HUES48 (cell line): ENCODE results near the gene IFNAR2.
"Not testable (repeated sequence)": the region's sequence is repeated elsewhere in the genome, so short reads cannot be mapped to it uniquely, and the experiment has no call there.

Experiments
- H3K27ac ChIP-seq: one replicate; pipeline ENCODE4 v1.7.0; 2013; ENCODE audit warnings: low read depth, low read length, inconsistent platforms
- H3K27me3 ChIP-seq: 2 replicates; pipeline ENCODE4 v1.6.1; 2013; ENCODE audit warnings: mild to moderate bottlenecking, low read length; ENCODE audit not compliant: control insufficient read depth, insufficient read depth
- H3K36me3 ChIP-seq: 2 replicates; pipeline ENCODE4 v1.6.1; 2013; ENCODE audit warnings: low read length; ENCODE audit not compliant: control insufficient read depth, insufficient read depth
- H3K4me1 ChIP-seq: 2 replicates; pipeline ENCODE4 v1.6.1; 2013; ENCODE audit warnings: mild to moderate bottlenecking, low read length; ENCODE audit not compliant: control insufficient read depth, insufficient read depth
- H3K4me3 ChIP-seq: 2 replicates; pipeline ENCODE4 v1.5.1; 2013; ENCODE audit warnings: mild to moderate bottlenecking, low read depth, low read length
- H3K9ac ChIP-seq: 2 replicates; pipeline ENCODE4 v1.6.1; 2013; ENCODE audit warnings: mild to moderate bottlenecking, low read depth, low read length, moderate library complexity
- H3K9me3 ChIP-seq: 2 replicates; pipeline ENCODE4 v1.6.1; 2013; ENCODE audit warnings: low read length; ENCODE audit not compliant: control insufficient read depth, insufficient read depth

The IFNAR2 gene

DNA sequence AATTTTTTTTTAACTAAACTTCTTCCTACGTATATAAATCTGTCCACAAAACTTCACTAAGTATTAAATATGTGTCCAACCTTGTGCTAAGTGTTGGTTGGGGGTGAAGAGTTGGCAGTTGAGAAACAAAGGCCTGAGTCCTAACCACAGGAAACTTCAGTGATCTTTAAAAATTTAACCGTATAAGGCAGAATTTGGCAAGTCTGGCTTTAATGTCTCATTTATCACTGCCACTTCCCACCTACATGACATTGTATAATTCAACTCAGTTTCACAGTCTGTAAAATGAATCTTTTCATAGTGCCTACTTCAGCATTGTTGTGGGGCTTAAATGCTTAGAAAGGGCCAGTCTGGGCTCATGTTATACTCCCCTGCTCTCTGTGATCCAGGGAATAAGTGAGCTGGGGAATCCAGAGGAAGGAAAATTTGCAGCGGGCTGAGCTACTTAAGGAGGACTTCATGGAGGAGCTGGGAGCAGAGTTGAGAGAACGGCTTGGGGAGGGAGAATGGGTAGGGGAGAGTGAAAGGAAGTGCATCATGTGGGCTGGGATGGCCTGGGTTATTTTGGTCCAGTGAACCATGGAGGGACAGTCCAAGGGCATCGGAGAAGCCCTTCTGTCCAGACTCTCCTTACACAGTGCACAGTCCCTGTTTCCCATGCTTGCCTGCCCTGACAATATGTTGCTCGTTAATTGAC is 14.5 kb downstream of the IFNAR2 start:
- peaks cover 10% of the 10 kb centered on the region for H3K9me3 ChIP-seq
- H3K4me3 ChIP-seq = no peak overlapping the region
- H3K27me3 ChIP-seq = no peaks in the 10 kb centered on the region
- H3K9ac ChIP-seq = no peak overlapping the region
- H3K27ac ChIP-seq = no peak overlapping the region
- peaks cover 37% of the 10 kb centered on the region for H3K36me3 ChIP-seq
- H3K4me1 ChIP-seq = no peaks in the 10 kb centered on the region

DNA sequence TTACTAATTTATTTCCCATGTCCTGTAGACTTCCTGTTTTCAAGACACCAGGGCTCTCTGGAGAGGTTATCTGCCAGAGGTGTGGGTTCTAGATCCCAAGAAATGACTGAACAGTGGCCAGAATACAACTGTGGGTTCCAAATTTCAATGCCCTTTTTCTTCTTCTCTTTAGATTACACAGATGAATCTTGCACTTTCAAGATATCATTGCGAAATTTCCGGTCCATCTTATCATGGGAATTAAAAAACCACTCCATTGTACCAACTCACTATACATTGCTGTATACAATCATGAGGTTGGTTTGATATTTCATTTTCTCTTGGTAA is 15.0 kb downstream of the IFNAR2 start:
- Histone ChIP-seq H3K4me3 (no peak overlapping the region), H3K9me3 (peaks cover 7% of the 10 kb centered on the region), H3K27ac (no peak overlapping the region), H3K4me1 (no peaks in the 10 kb centered on the region), H3K27me3 (no peaks in the 10 kb centered on the region), H3K9ac (no peak overlapping the region), H3K36me3 (peaks cover 42% of the 10 kb centered on the region)

DNA sequence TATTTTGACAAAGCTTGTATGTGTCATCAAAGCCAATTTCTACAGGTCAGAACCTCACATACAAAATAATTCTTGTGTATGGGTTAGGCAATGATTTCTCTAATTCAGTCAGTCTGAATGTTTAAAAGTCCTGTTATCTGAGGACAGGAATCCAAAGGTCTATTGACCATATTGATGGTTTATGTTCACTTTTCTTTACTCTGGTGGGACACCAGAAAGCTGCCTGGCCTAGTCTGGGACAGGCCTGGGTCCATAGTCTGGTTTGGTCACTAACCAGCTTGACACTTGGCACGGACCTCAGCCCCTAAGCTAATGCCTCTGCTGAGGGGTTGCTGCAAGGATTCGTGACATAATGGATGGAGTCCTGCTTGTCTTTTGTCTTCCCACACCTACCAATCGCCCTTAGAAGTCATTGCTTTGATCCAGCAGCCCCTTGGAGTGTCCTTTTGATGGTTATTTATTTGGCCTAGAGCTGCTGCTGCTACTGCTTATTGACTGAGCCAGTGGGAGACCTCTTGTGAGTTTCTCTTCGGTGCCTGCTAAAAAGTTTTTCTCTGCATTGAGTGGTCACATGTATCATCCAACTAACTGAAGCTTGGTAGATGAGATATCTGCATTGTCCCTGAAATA is 15.7 kb downstream of the IFNAR2 start:
- H3K9me3 ChIP-seq = 0 out of 2 replicates have a peak, but pooled peaks cover 1% of the 10 kb centered on the region
- H3K9ac ChIP-seq = no peak overlapping the region
- H3K4me1 ChIP-seq = no peaks in the 10 kb centered on the region
- no peak overlapping the region for H3K27ac ChIP-seq
- H3K4me3 ChIP-seq = no peak overlapping the region
- H3K36me3 ChIP-seq = peaks cover 47% of the 10 kb centered on the region
- H3K27me3 ChIP-seq = no peaks in the 10 kb centered on the region

DNA sequence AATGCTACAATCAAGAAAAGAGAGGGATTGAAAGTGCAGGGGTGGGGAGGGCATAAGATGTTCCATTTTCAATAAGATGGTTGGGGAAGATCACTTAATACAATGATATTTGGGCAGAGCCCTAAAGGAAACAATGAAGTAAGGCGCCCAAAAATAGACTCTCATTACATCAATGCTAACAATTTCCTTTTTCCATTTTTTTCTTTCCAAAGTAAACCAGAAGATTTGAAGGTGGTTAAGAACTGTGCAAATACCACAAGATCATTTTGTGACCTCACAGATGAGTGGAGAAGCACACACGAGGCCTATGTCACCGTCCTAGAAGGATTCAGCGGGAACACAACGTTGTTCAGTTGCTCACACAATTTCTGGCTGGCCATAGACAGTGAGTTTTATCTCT is 16.8 kb downstream of the IFNAR2 start:
- no peak overlapping the region for H3K27ac ChIP-seq
- H3K36me3 ChIP-seq = peaks cover 56% of the 10 kb centered on the region
- no peak overlapping the region for H3K4me3 ChIP-seq
- H3K9me3 ChIP-seq = no peaks in the 10 kb centered on the region
- no peaks in the 10 kb centered on the region for H3K4me1 ChIP-seq
- H3K27me3 ChIP-seq = no peaks in the 10 kb centered on the region
- H3K9ac ChIP-seq = no peak overlapping the region

DNA sequence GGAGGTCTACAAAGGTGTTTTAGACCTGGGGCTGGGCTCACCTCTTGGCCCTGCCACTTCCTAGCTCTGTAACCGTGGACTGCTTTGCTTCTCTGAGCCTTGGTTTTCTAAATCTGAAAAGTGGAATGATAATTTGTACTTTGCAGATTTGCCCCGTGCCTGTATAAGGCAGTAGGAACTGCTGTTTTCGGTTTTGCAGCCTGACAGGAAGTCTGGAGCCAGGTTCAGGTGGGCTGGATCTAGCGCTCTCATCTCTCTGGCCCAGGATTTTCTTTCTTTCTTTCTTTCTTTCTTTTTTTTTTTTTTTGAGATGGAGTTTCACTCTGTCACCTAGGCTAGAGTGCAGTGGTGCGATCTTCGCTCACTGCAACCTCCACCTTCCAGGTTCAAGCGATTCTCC is 17.2 kb downstream of the IFNAR2 start:
- Histone ChIP-seq H3K4me3 (no peak overlapping the region), H3K36me3 (peaks cover 58% of the 10 kb centered on the region), H3K4me1 (no peaks in the 10 kb centered on the region), H3K27ac (no peak overlapping the region), H3K27me3 (no peaks in the 10 kb centered on the region), H3K9ac (no peak overlapping the region), H3K9me3 (no peaks in the 10 kb centered on the region)

DNA sequence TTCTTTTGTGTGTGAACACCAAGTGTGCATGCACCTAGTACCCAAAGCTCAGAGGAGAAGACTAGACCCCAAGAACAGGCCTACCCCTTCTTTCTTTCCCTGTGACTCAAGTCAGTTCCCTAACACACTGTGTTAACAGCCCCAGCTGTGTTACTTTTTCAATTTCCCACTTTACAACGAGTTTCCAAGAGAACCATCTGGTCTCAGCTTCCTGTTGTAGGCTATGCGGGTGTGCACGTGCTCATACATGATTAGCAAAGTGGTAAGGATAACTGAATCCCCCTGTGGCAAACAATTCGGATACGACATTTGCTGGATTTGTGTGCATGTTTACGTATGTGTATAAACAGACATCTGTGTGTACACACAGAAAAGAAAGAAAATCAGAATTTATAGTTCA is 17.9 kb downstream of the IFNAR2 start:
- Histone ChIP-seq H3K4me3 (no peak overlapping the region), H3K9me3 (no peaks in the 10 kb centered on the region), H3K9ac (no peak overlapping the region), H3K36me3 (peaks cover 64% of the 10 kb centered on the region), H3K27ac (no peak overlapping the region), H3K27me3 (no peaks in the 10 kb centered on the region), H3K4me1 (no peaks in the 10 kb centered on the region)

DNA sequence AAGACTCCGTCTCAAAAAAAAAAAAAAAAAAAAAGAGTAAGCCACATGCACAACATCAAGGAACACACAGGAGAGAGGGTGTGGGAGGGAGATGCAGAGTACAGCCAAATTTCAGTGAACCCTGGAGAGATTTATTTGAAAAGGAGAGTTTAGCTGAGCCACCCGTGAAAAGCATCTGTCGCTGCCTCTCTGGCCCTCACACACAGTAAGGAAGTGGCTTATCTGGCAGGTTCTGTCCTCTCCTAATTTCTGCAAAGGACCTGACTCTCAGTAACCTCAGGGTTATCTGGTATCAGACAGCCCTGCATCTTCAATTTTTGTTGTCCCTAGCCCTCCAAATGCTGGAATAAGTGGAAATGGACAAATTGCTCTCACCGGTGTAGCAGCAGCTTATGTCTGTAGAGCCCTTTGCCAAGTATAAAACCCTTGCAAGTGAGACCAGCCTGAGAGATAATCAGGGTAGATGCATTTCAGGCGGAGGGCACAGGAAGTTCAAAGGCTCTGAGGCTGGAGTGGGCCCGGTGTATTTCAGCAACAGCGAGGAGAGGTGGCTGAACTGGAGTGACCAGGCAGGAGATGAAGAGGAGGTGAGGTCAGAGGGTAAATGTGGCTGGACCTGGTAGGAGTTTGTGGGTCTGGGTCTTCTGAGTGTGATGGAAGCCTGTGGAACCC is 19.7 kb downstream of the IFNAR2 start:
- Histone ChIP-seq H3K27ac (no peak overlapping the region), H3K36me3 (peaks cover 79% of the 10 kb centered on the region), H3K27me3 (no peaks in the 10 kb centered on the region)

DNA sequence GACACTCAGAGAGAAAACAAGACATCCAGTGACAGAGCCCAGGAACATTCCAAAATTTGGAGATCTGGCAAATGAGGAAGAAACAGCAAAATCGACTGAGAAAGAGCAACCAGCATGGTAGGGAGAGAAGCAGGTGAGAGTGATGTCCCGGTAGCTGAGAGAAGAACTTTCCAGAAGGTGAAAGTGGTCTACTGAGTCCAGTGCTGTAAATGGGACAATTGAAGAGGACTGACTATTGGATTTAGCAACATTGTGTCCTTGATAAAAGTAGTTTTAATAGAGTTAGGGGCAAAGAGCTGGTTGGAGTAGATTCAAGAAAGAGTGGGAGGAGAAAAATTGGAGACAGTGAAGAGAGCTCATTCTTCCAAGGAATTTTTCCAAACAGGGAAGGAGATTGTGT is 21.4 kb downstream of the IFNAR2 start:
- H3K4me3 ChIP-seq = no peak overlapping the region
- H3K4me1 ChIP-seq = no peaks in the 10 kb centered on the region
- no peak overlapping the region for H3K27ac ChIP-seq
- peaks cover 81% of the 10 kb centered on the region for H3K36me3 ChIP-seq
- H3K27me3 ChIP-seq = no peaks in the 10 kb centered on the region
- H3K9ac ChIP-seq = no peak overlapping the region
- H3K9me3 ChIP-seq = no peaks in the 10 kb centered on the region

More for the DNA sequence above, 19.7 kb downstream of the IFNAR2 start:
- no peak overlapping the region for H3K9ac ChIP-seq
- H3K4me3 ChIP-seq = no peak overlapping the region
- H3K9me3 ChIP-seq = no peaks in the 10 kb centered on the region
- no peaks in the 10 kb centered on the region for H3K4me1 ChIP-seq

DNA sequence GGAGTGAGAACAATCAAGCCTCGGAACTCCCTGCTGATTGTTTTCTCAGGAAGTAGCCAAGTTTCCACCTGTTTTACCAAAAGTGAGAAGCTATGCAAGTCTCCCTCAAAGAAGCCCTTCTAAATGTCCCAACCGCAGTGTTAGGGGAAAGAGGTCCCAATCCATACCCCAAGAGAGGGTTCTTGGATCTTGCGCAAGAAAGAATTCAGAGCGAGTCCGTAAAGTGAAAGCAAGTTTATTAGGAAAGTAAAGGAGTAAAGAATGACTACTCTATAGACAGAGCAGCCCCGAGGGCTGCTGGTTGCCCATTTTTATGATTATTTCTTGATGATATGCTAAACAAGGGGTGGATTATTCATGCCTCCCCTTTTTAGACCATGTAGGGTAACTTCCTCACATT is 23.6 kb downstream of the IFNAR2 start:
- not testable (repeated sequence) for H3K27ac ChIP-seq, H3K27me3 ChIP-seq, H3K4me3 ChIP-seq, H3K9ac ChIP-seq, H3K9me3 ChIP-seq, H3K4me1 ChIP-seq
- H3K36me3 ChIP-seq = peaks cover 63% of the 10 kb centered on the region

DNA sequence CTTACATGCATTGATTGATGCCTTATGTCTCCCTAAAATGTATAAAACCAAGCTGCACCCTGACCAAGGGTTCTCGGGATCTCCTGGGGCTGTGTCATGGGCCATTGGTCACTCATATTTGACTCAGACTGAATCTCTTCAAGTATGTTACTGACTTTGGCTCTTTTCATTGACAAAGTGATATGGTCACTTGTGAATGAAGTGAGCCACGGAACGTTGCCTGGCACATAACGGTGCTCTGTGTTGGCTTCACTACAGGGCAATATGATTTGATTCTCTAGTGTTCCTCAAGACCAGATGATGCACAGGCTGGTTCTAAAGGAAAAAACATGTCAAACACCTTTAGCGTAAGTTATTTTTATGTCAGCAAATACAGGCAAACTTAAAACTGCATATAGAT is 25.0 kb downstream of the IFNAR2 start:
- H3K27me3 ChIP-seq = no peaks in the 10 kb centered on the region
- H3K9ac ChIP-seq = no peak overlapping the region
- no peaks in the 10 kb centered on the region for H3K4me1 ChIP-seq
- H3K9me3 ChIP-seq = no peaks in the 10 kb centered on the region
- H3K36me3 ChIP-seq = peaks cover 50% of the 10 kb centered on the region
- no peak overlapping the region for H3K27ac ChIP-seq
- H3K4me3 ChIP-seq = no peak overlapping the region

DNA sequence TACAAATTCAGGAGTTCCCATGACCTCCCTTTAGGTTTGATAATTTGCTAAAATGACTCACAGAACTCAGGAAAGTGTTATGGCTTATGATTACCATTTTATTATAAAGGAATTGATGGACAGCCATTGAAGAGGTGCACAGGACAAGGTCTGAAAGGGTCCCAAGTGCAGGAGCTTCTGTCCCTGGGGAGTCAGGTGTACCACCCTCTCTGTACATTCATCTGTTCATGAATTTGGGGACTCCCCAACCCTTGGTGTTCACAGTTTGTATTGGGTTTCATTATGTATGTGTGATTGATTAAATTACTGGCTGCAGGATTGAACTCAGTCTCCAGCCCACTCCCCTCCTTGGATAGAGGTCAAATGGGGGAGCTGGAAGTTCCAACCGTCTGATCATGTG is 25.7 kb downstream of the IFNAR2 start:
- Histone ChIP-seq H3K27me3 (no peaks in the 10 kb centered on the region), H3K36me3 (peaks cover 45% of the 10 kb centered on the region), H3K4me3 (no peak overlapping the region), H3K9ac (no peak overlapping the region), H3K9me3 (no peaks in the 10 kb centered on the region), H3K4me1 (no peaks in the 10 kb centered on the region), H3K27ac (no peak overlapping the region)
